GM21515 (cell line): ENCODE measurements around the gene OR52E6.

Experiments
- ATAC-seq: cut with Tn5 transposase; IDR thresholded peaks from one replicate; pipeline ENCODE4 v1.9.1; 2021; ENCODE audit not compliant: unreplicated experiment

OR52E6 gene

GRCh38 chr11:5803982-5804381 lies 37.7 kb downstream of the OR52E6 start:
- no peak for ATAC-seq

GRCh38 chr11:5796541-5796940 lies 45.2 kb downstream of the OR52E6 start:
- ATAC-seq, result no peak

- ATAC-seq, result no peak
Observed at GRCh38 chr11:5791165-5791564, 50.5 kb downstream of the OR52E6 start, which contains the start of gene OR52N1. OR52N1 (minus strand) TSS chr11:5791265; CDS start chr11:5788816, 2,449 bp downstream.
